ENCODE measurements around the gene RPTOR. TPM values are rescaled to one million over a fixed set of nuclear protein-coding genes. Genes with fewer than 3 reads are reported as not detected.

The RPTOR gene
- total RNA-seq, 1 experiment from 2014 or later, result 66.7 TPM

DNA sequence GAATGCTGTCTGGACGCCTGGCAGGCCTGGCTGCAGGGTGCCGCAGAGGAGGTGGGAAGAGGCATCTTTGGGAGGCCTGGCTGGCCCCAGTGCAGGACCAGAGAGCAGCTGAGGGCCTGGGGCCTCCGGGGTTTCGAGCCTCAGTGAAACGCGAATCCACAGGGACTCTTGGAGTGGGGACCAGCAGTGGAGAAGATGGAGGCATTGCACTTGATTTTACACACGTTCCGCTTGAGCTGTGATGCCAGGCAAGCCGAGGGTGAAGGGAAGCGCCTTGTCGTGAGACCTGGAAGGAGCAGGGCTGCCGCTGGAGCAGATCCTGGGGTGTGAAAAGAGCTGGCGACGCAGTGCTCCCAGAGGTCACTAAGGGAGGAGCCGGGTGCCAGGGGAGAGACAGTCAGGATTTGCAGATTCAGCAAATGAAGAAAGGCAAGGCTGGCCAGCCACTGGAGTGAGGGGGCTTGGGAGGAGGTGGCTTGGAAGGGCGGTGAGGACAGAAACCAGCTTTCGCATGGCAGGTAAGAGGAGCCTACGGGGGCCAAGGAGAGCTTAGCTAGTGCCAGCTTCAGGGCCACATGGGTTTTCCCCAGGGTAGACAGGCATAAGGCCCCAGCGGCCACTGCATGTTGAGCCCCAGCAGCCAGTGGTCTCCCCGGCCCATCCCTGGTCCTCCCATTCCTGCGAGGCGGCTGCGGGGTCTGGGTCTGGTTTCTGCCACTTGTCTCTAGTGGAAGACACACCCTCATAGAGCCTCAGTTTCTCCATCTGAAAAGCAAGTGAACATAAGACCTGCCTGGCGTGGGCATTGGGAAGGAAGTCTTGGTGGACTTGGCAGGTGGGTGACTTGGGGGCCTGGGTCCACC lies 271.8 kb downstream of the RPTOR start:
- H3K4me1 Mint-ChIP-seq (ENCODE audit: low read depth, unreplicated experiment), result peaks cover 22% of the 10 kb centered on the region
- H3K4me3 Mint-ChIP-seq (ENCODE audit: unreplicated experiment), result no peak overlapping the region
- H3K36me3 Mint-ChIP-seq (ENCODE audit: insufficient read depth, unreplicated experiment), result peaks cover 42% of the 10 kb centered on the region
- H3K27ac Mint-ChIP-seq (ENCODE audit: unreplicated experiment), result peak overlapping the region; percentile 29
- H3K27me3 Mint-ChIP-seq (ENCODE audit: insufficient read depth, unreplicated experiment), result no peaks in the 10 kb centered on the region
- DNase-seq, result peak in 1 of 2 experiments; percentile 25
- POLR2A ChIA-PET, result no interaction called here
- intact Hi-C loops (cut with micrococcal nuclease; ENCODE audit: unreplicated experiment), result no loop called here
- no TSS peak for BruUV-seq (replicated peaks)
- Histone ChIP-seq H3K4me3 (ENCODE audit: low read depth, low read length) (no peak overlapping the region), H3K9me3 (no peaks in the 10 kb centered on the region), H3K4me1 (peaks cover 17% of the 10 kb centered on the region), H3K36me3 (ENCODE audit: control insufficient read depth, insufficient read depth, low read length) (0 out of 2 replicates have a peak, but pooled peaks cover 1% of the 10 kb centered on the region), H3K27me3 (replicated peaks; ENCODE audit: control insufficient read depth, insufficient read depth, low read length) (no peaks in the 10 kb centered on the region)
- CTCF ChIA-PET, result no interaction called here
- TF ChIP-seq, protein P1, sequence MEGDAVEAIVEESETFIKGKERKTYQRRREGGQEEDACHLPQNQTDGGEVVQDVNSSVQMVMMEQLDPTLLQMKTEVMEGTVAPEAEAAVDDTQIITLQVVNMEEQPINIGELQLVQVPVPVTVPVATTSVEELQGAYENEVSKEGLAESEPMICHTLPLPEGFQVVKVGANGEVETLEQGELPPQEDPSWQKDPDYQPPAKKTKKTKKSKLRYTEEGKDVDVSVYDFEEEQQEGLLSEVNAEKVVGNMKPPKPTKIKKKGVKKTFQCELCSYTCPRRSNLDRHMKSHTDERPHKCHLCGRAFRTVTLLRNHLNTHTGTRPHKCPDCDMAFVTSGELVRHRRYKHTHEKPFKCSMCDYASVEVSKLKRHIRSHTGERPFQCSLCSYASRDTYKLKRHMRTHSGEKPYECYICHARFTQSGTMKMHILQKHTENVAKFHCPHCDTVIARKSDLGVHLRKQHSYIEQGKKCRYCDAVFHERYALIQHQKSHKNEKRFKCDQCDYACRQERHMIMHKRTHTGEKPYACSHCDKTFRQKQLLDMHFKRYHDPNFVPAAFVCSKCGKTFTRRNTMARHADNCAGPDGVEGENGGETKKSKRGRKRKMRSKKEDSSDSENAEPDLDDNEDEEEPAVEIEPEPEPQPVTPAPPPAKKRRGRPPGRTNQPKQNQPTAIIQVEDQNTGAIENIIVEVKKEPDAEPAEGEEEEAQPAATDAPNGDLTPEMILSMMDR (IDR thresholded peaks at IDR 0.05; ENCODE audit: insufficient read depth in 1 of 2, low read depth in 1 of 2, low read length in 1 of 2, severe bottlenecking in 1 of 2, unreplicated experiment in 1 of 2), result no peak
- no peaks in the 10 kb centered on the region for H3K9me3 Mint-ChIP-seq (ENCODE audit: unreplicated experiment)

- Mint-ChIP-seq H3K27ac (ENCODE audit: unreplicated experiment) (no peak overlapping the region), H3K36me3 (ENCODE audit: insufficient read depth, unreplicated experiment) (peaks cover 42% of the 10 kb centered on the region), H3K4me3 (ENCODE audit: unreplicated experiment) (peak overlapping the region; percentile 3), H3K4me1 (ENCODE audit: low read depth, unreplicated experiment) (peaks cover 31% of the 10 kb centered on the region), H3K9me3 (ENCODE audit: unreplicated experiment) (no peaks in the 10 kb centered on the region), H3K27me3 (ENCODE audit: insufficient read depth, unreplicated experiment) (no peaks in the 10 kb centered on the region)
- POLR2A ChIA-PET, result no interaction called here
- DNase-seq, result peak in 1 of 2 experiments; percentile 34
- H3K27me3 ChIP-seq (replicated peaks; ENCODE audit: control insufficient read depth, insufficient read depth, low read length), result no peaks in the 10 kb centered on the region
- intact Hi-C loops (cut with micrococcal nuclease; ENCODE audit: unreplicated experiment), result no loop called here
- H3K4me3 ChIP-seq (ENCODE audit: low read depth, low read length), result no peak overlapping the region
- peaks cover 17% of the 10 kb centered on the region for H3K4me1 ChIP-seq
- H3K9me3 ChIP-seq, result no peaks in the 10 kb centered on the region
- TF ChIP-seq, protein P1 (IDR thresholded peaks at IDR 0.05; ENCODE audit: insufficient read depth in 1 of 2, low read depth in 1 of 2, low read length in 1 of 2, severe bottlenecking in 1 of 2, unreplicated experiment in 1 of 2), result no peak
- CTCF ChIA-PET, result no interaction called here
- 0 out of 2 replicates have a peak, but pooled peaks cover 1% of the 10 kb centered on the region for H3K36me3 ChIP-seq (ENCODE audit: control insufficient read depth, insufficient read depth, low read length)
- BruUV-seq (replicated peaks), result no TSS peak
These were observed 272.7 kb downstream of the RPTOR start for GRCh38 chr17:80817321-80817845.

DNA sequence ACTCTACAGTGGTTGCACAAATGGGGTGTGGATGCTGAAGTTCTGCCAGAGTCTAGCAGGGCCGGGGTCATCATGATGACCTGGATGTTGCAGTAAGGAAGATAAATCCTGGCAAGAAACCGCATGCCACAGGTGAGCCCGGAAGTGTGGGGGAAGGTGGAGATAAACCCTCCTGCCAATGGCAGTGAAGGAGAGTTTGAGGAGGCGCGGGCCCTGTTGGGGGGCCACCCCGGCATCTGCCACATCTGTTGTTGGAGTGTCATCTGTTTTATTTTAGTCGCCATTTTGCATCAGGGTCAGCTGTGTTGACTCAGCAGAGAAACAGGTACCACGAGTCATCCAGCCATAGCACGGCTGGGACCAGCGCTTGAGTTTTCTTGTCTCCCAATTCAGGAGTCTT lies 273.2 kb downstream of the RPTOR start:
- peak in 1 of 2 experiments; percentile 7 for DNase-seq
- H3K36me3 ChIP-seq (ENCODE audit: control insufficient read depth, insufficient read depth, low read length), result 0 out of 2 replicates have a peak, but pooled peaks cover 1% of the 10 kb centered on the region
- peaks cover 42% of the 10 kb centered on the region for H3K36me3 Mint-ChIP-seq (ENCODE audit: insufficient read depth, unreplicated experiment)
- no TSS peak for BruUV-seq (replicated peaks)
- H3K9me3 Mint-ChIP-seq (ENCODE audit: unreplicated experiment), result no peaks in the 10 kb centered on the region
- TF ChIP-seq, protein P1 (IDR thresholded peaks at IDR 0.05; ENCODE audit: insufficient read depth in 1 of 2, low read depth in 1 of 2, low read length in 1 of 2, severe bottlenecking in 1 of 2, unreplicated experiment in 1 of 2), result no peak
- H3K4me1 Mint-ChIP-seq (ENCODE audit: low read depth, unreplicated experiment), result peaks cover 36% of the 10 kb centered on the region
- peak overlapping the region; percentile 3 for H3K4me3 Mint-ChIP-seq (ENCODE audit: unreplicated experiment)
- no peak overlapping the region for H3K27ac Mint-ChIP-seq (ENCODE audit: unreplicated experiment)
- POLR2A ChIA-PET, result no interaction called here
- CTCF ChIA-PET, result no interaction called here
- H3K4me3 ChIP-seq (ENCODE audit: low read depth, low read length), result no peak overlapping the region
- H3K4me1 ChIP-seq, result peaks cover 21% of the 10 kb centered on the region
- H3K27me3 Mint-ChIP-seq (ENCODE audit: insufficient read depth, unreplicated experiment), result no peaks in the 10 kb centered on the region
- intact Hi-C loops (cut with micrococcal nuclease; ENCODE audit: unreplicated experiment), result no loop called here
- H3K9me3 ChIP-seq, result no peaks in the 10 kb centered on the region
- no peaks in the 10 kb centered on the region for H3K27me3 ChIP-seq (replicated peaks; ENCODE audit: control insufficient read depth, insufficient read depth, low read length)
